Loucy (cell line): ENCODE data around the gene GPR17.

Experiments used
- H2AFZ ChIP-seq: fragments of 200-600 bp; sonication (generic); 2 replicates; pipeline ENCODE4 v1.6.0; 2016; ENCODE audit warnings: antibody characterized with exemption, mild to moderate bottlenecking, low read length, moderate library complexity
- H3F3A ChIP-seq: fragments of 200-600 bp; 2 replicates; pipeline ENCODE4 v1.6.0; 2016; ENCODE audit warnings: antibody characterized with exemption, low read depth, mild to moderate bottlenecking
- H3K27me3 ChIP-seq: fragments of 200-600 bp; sonication (generic); 2 replicates; pipeline ENCODE4 v1.6.1; 2014; ENCODE audit warnings: low read length, mild to moderate bottlenecking; ENCODE audit not compliant: insufficient read depth, poor library complexity, severe bottlenecking
- H3K36me3 ChIP-seq: fragments of 200-600 bp; sonication (generic); 2 replicates; pipeline ENCODE4 v1.6.1; 2016; ENCODE audit warnings: low read length; ENCODE audit not compliant: insufficient read depth
- H3K4me1 ChIP-seq: fragments of 200-600 bp; sonication (generic); 2 replicates; pipeline ENCODE4 v1.5.1; 2014; ENCODE audit warnings: low read length, mild to moderate bottlenecking; ENCODE audit not compliant: insufficient read depth, poor library complexity, severe bottlenecking
- H3K4me2 ChIP-seq: fragments of 200-600 bp; sonication (generic); 2 replicates; pipeline ENCODE4 v1.6.0; 2014; ENCODE audit warnings: antibody characterized with exemption, low read length, low read depth, mild to moderate bottlenecking; ENCODE audit not compliant: poor library complexity, severe bottlenecking
- H3K4me3 ChIP-seq: fragments of 200-600 bp; sonication (generic); 2 replicates; pipeline ENCODE4 v1.5.1; 2014; ENCODE audit warnings: low read length, mild to moderate bottlenecking, mixed read lengths; ENCODE audit not compliant: poor library complexity, severe bottlenecking
- H3K79me2 ChIP-seq: fragments of 200-600 bp; sonication (generic); 2 replicates; pipeline ENCODE4 v1.6.1; 2014; ENCODE audit warnings: low read length; ENCODE audit not compliant: insufficient read depth
- H3K9ac ChIP-seq: fragments of 200-600 bp; sonication (generic); 2 replicates; pipeline ENCODE4 v1.6.0; 2014; ENCODE audit warnings: mild to moderate bottlenecking, low read depth, low read length, moderate library complexity; ENCODE audit not compliant: poor library complexity, severe bottlenecking
- H3K9me2 ChIP-seq: fragments of 200-600 bp; sonication (generic); replicated peaks from 2 replicates; pipeline ENCODE4 v1.6.1; 2016; ENCODE audit warnings: low read depth, low read length, mixed read lengths
- H3K9me3 ChIP-seq: fragments of 200-600 bp; sonication (generic); 2 replicates; pipeline ENCODE4 v1.6.1; 2014; ENCODE audit warnings: mild to moderate bottlenecking, antibody characterized with exemption, low read length, low read depth; ENCODE audit not compliant: insufficient read depth
- H4K20me1 ChIP-seq: fragments of 200-600 bp; sonication (generic); 2 replicates; pipeline ENCODE4 v1.6.0; 2014; ENCODE audit warnings: antibody characterized with exemption, low read length, mild to moderate bottlenecking; ENCODE audit not compliant: insufficient read depth, poor library complexity, severe bottlenecking
- CTCF ChIP-seq: fragments of 200-600 bp; sonication (generic); conservative IDR thresholded peaks from 2 replicates; pipeline ENCODE4 v1.5.1; 2014; ENCODE audit warnings: mild to moderate bottlenecking, antibody characterized with exemption, low read length
- EZH2phosphoT487 ChIP-seq: fragments of 200-600 bp; IDR thresholded peaks from 2 replicates; pipeline ENCODE4 v1.6.1; 2018; ENCODE audit warnings: antibody characterized with exemption, mild to moderate bottlenecking, moderate library complexity, borderline replicate concordance

GPR17 gene

GRCh38 chr2:127670957-127671290, 25.0 kb downstream of the GPR17 start:
- Histone ChIP-seq H3K4me2 (no peak overlapping the region), H3K27me3 (no peaks in the 10 kb centered on the region), H3K9ac (no peak overlapping the region), H3K4me1 (no peaks in the 10 kb centered on the region), H3K9me3 (no peaks in the 10 kb centered on the region), H3K79me2 (no peaks in the 10 kb centered on the region), H4K20me1 (no peaks in the 10 kb centered on the region), H2AFZ (no peak overlapping the region), H3K36me3 (no peaks in the 10 kb centered on the region), H3F3A (no peaks in the 10 kb centered on the region), H3K9me2 (no peaks in the 10 kb centered on the region), H3K4me3 (no peak overlapping the region)
- TF ChIP-seq EZH2phosphoT487 = no peak
- TF ChIP-seq CTCF = no peak

GRCh38 chr2:127671557-127672302, 25.8 kb downstream of the GPR17 start:
- Histone ChIP-seq H3K9me3 (no peaks in the 10 kb centered on the region), H3K4me3 (no peak overlapping the region), H3F3A (no peaks in the 10 kb centered on the region), H3K9ac (no peak overlapping the region), H3K4me1 (no peaks in the 10 kb centered on the region), H3K79me2 (no peaks in the 10 kb centered on the region), H2AFZ (no peak overlapping the region), H3K36me3 (no peaks in the 10 kb centered on the region), H4K20me1 (no peaks in the 10 kb centered on the region), H3K9me2 (no peaks in the 10 kb centered on the region), H3K27me3 (no peaks in the 10 kb centered on the region), H3K4me2 (no peak overlapping the region)
- TF ChIP-seq EZH2phosphoT487 (no peak), CTCF (no peak)

- no peak for TF ChIP-seq EZH2phosphoT487
- no peak for TF ChIP-seq CTCF
- Histone ChIP-seq H3K4me2 (no peak overlapping the region), H4K20me1 (no peaks in the 10 kb centered on the region), H3K9ac (no peak overlapping the region), H3K36me3 (no peaks in the 10 kb centered on the region), H2AFZ (no peak overlapping the region), H3K27me3 (no peaks in the 10 kb centered on the region), H3F3A (no peaks in the 10 kb centered on the region), H3K4me1 (no peaks in the 10 kb centered on the region), H3K9me2 (no peaks in the 10 kb centered on the region), H3K79me2 (no peaks in the 10 kb centered on the region), H3K9me3 (no peaks in the 10 kb centered on the region), H3K4me3 (no peak overlapping the region)
Observed at GRCh38 chr2:127672341-127673224, 26.6 kb downstream of the GPR17 start.
